ENCODE data around the gene PPP2R5C. TPM values are rescaled to one million over a fixed set of nuclear protein-coding genes. Genes with fewer than 3 reads are reported as not detected.

PPP2R5C gene
- total RNA-seq, 1 donor from 2014 or later = 134 TPM

GRCh38 chr14:101922866-101923265 is 161.4 kb downstream of the PPP2R5C start:
- Mint-ChIP-seq H3K27me3 (ENCODE audit: low read depth) (no peaks in the 10 kb centered on the region), H3K36me3 (ENCODE audit: low read depth) (no peaks in the 10 kb centered on the region), H3K4me3 (no peak overlapping the region), H3K27ac (ENCODE audit: unreplicated experiment) (no peak overlapping the region), H3K9me3 (no peaks in the 10 kb centered on the region), H3K4me1 (peaks cover 11% of the 10 kb centered on the region)
- no peak for DNase-seq (ENCODE audit: low read depth, low spot score)
- TF ChIP-seq, protein P1, sequence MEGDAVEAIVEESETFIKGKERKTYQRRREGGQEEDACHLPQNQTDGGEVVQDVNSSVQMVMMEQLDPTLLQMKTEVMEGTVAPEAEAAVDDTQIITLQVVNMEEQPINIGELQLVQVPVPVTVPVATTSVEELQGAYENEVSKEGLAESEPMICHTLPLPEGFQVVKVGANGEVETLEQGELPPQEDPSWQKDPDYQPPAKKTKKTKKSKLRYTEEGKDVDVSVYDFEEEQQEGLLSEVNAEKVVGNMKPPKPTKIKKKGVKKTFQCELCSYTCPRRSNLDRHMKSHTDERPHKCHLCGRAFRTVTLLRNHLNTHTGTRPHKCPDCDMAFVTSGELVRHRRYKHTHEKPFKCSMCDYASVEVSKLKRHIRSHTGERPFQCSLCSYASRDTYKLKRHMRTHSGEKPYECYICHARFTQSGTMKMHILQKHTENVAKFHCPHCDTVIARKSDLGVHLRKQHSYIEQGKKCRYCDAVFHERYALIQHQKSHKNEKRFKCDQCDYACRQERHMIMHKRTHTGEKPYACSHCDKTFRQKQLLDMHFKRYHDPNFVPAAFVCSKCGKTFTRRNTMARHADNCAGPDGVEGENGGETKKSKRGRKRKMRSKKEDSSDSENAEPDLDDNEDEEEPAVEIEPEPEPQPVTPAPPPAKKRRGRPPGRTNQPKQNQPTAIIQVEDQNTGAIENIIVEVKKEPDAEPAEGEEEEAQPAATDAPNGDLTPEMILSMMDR (conservative IDR thresholded peaks at IDR 0.05) = no peak

- no peaks in the 10 kb centered on the region for H3K9me3 Mint-ChIP-seq
- TF ChIP-seq, protein P1 (conservative IDR thresholded peaks at IDR 0.05) = no peak
- H3K27me3 Mint-ChIP-seq (ENCODE audit: low read depth) = no peaks in the 10 kb centered on the region
- H3K36me3 Mint-ChIP-seq (ENCODE audit: low read depth) = no peaks in the 10 kb centered on the region
- no peaks in the 10 kb centered on the region for H3K4me1 Mint-ChIP-seq
- no peak overlapping the region for H3K4me3 Mint-ChIP-seq
- H3K27ac Mint-ChIP-seq (ENCODE audit: unreplicated experiment) = no peak overlapping the region
- DNase-seq (ENCODE audit: low read depth, low spot score) = no peak
Observed at GRCh38 chr14:101925152-101925551, 163.6 kb downstream of the PPP2R5C start.

DNA sequence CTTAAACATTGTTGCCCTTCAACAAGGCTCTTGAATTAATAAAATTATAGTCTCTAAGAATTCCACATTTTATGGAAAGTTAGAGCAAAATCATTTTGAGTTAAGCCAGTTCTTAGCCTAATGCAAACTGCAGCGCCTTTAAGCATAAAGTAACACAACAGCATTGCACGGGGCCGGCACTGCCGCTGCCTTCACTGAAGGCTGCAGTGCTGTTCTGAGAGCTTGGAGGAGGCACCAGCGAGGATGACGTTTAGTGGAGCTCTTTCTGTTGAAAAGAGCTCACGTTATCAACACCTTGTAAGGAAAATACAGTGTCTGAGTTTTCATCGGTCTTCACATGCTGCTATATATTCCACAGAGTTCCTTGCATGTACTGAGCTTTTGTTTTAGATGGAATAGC is 164.6 kb downstream of the PPP2R5C start:
- DNase-seq (ENCODE audit: low read depth, low spot score) = no peak
- H3K4me1 Mint-ChIP-seq = no peaks in the 10 kb centered on the region
- H3K36me3 Mint-ChIP-seq (ENCODE audit: low read depth) = no peaks in the 10 kb centered on the region
- peak overlapping the region; percentile 19 for H3K27ac Mint-ChIP-seq (ENCODE audit: unreplicated experiment)
- H3K27me3 Mint-ChIP-seq (ENCODE audit: low read depth) = no peaks in the 10 kb centered on the region
- H3K9me3 Mint-ChIP-seq = no peaks in the 10 kb centered on the region
- TF ChIP-seq, protein P1 (conservative IDR thresholded peaks at IDR 0.05) = no peak
- no peak overlapping the region for H3K4me3 Mint-ChIP-seq

DNA sequence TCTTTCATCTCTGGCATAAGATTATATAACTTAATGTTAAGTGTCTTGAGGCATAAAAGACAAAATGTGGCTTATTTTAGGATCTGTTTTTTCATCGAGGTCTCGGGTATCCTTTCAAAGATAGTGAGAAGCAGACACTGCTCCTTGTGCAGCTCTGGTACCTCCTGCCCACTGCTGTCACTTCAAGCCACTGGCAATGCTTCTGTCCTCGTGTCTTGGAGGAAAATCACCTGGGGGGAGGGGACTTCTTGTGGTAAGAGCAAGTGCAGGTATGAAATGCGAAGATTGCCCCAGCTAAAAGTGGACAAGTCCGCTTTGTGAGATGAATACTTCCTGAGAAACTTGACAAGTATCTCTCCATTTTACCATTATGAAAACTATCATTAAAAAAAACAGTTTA is 165.1 kb downstream of the PPP2R5C start:
- TF ChIP-seq, protein P1 (conservative IDR thresholded peaks at IDR 0.05) = no peak
- no peak overlapping the region for H3K27ac Mint-ChIP-seq (ENCODE audit: unreplicated experiment)
- H3K4me1 Mint-ChIP-seq = no peaks in the 10 kb centered on the region
- H3K27me3 Mint-ChIP-seq (ENCODE audit: low read depth) = no peaks in the 10 kb centered on the region
- H3K9me3 Mint-ChIP-seq = no peaks in the 10 kb centered on the region
- H3K4me3 Mint-ChIP-seq = no peak overlapping the region
- H3K36me3 Mint-ChIP-seq (ENCODE audit: low read depth) = no peaks in the 10 kb centered on the region
- no peak for DNase-seq (ENCODE audit: low read depth, low spot score)

DNA sequence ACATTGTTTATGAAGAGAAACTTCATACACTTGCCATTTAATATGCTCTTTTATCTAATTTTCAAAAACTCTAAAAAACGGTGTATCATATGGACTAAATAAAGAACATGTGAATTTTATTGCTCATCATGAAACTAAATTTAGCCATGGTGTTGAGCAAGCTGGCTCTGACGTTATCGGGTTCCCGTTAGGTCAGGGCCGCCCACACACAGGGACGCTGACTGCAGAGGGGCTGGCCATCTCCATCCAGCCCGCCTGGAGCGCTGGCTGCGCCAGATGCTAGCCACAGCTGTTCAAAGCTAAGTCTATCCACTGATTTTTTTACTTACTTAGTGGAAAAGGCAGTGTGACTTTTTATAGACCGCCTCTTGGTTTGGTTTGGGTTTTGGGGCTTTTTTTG is 166.3 kb downstream of the PPP2R5C start:
- H3K27me3 Mint-ChIP-seq (ENCODE audit: low read depth) = peaks cover 2% of the 10 kb centered on the region
- no peak overlapping the region for H3K4me3 Mint-ChIP-seq
- no peaks in the 10 kb centered on the region for H3K36me3 Mint-ChIP-seq (ENCODE audit: low read depth)
- H3K4me1 Mint-ChIP-seq = peaks cover 2% of the 10 kb centered on the region
- H3K27ac Mint-ChIP-seq (ENCODE audit: unreplicated experiment) = no peak overlapping the region
- TF ChIP-seq, protein P1 (conservative IDR thresholded peaks at IDR 0.05) = no peak
- no peak for DNase-seq (ENCODE audit: low read depth, low spot score)
- H3K9me3 Mint-ChIP-seq = no peaks in the 10 kb centered on the region

DNA sequence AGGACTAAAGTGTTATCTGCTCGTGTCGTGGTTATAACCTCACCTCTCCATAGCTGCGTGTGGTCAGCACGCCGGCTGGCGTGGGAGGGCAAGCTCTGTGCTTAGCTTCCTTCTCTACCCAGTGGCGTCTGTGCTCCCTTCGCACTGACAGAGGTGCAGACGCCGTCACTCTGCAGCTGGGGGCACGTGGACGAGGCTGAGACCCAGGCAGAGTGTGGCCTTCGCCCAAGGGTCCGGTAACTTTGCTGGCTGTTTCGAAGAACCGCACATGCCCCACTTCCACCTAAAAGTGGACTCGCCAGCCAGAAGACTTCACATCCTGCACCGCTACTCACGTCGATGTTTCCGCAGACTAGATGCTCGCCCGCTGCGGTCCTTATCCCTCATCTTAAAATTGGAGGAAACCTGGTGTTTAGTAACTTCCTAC is 166.9 kb downstream of the PPP2R5C start:
- H3K4me1 Mint-ChIP-seq = peaks cover 4% of the 10 kb centered on the region
- H3K27me3 Mint-ChIP-seq (ENCODE audit: low read depth) = peaks cover 2% of the 10 kb centered on the region
- H3K27ac Mint-ChIP-seq (ENCODE audit: unreplicated experiment) = peak overlapping the region; percentile 35
- no peak for DNase-seq (ENCODE audit: low read depth, low spot score)
- no peaks in the 10 kb centered on the region for H3K36me3 Mint-ChIP-seq (ENCODE audit: low read depth)
- no peaks in the 10 kb centered on the region for H3K9me3 Mint-ChIP-seq
- H3K4me3 Mint-ChIP-seq = no peak overlapping the region
- TF ChIP-seq, protein P1 (conservative IDR thresholded peaks at IDR 0.05) = no peak

Measured in neural crest cell (in vitro differentiated cells).